ENCODE results near the gene PCSK6. TPM values are rescaled to one million over a fixed set of nuclear protein-coding genes. Genes with fewer than 3 reads are reported as not detected.

The PCSK6 gene
- polyA plus RNA-seq, 1 donor from 2014 or later, result 1.1 TPM

GRCh38 chr15:101411085-101411484, 78.4 kb downstream of the PCSK6 start:
- TF ChIP-seq EZH2 (IDR thresholded peaks at IDR 0.05; ENCODE audit: borderline replicate concordance, insufficient read depth, low read length, poor library complexity, severe bottlenecking) (no peak), RAD21 (conservative IDR thresholded peaks at IDR 0.05) (no peak)

GRCh38 chr15:101410612-101411011, 78.9 kb downstream of the PCSK6 start:
- no peak overlapping the region for H3K27ac ChIP-seq (ENCODE audit: low read length)
- H3K9ac ChIP-seq (ENCODE audit: low read length), result no peak overlapping the region
- H3F3A ChIP-seq (ENCODE audit: insufficient read depth, low read length, poor library complexity, severe bottlenecking), result no peaks in the 10 kb centered on the region
- no peaks in the 10 kb centered on the region for H3K27me3 ChIP-seq (ENCODE audit: insufficient read depth, low read depth, low read length)
- no peak overlapping the region for H3K4me3 ChIP-seq (ENCODE audit: low read length)
- no peak overlapping the region for H3K4me2 ChIP-seq (ENCODE audit: low read length)
- no peaks in the 10 kb centered on the region for H4K20me1 ChIP-seq (ENCODE audit: insufficient read depth)
- no peak for TF ChIP-seq REST (IDR thresholded peaks at IDR 0.05; ENCODE audit: borderline replicate concordance)
- TF ChIP-seq EP300 (conservative IDR thresholded peaks at IDR 0.05; ENCODE audit: poor library complexity, severe bottlenecking), result no peak
- TF ChIP-seq MXI1 (conservative IDR thresholded peaks at IDR 0.05; ENCODE audit: poor library complexity, severe bottlenecking), result no peak
- TF ChIP-seq SMC3 (conservative IDR thresholded peaks at IDR 0.05; ENCODE audit: poor library complexity), result no peak
- no peak for TF ChIP-seq RAD21 (conservative IDR thresholded peaks at IDR 0.05)
- TF ChIP-seq POLR2AphosphoS5 (IDR thresholded peaks at IDR 0.05), result no peak
- no peak for TF ChIP-seq TAF1 (IDR thresholded peaks at IDR 0.05; ENCODE audit: low read depth)
- no peak for TF ChIP-seq EZH2 (IDR thresholded peaks at IDR 0.05; ENCODE audit: borderline replicate concordance, insufficient read depth, low read length, poor library complexity, severe bottlenecking)
- no peak for TF ChIP-seq CTCF (IDR thresholded peaks at IDR 0.05; ENCODE audit: poor library complexity, severe bottlenecking)
- no peaks in the 10 kb centered on the region for H3K9me2 ChIP-seq (ENCODE audit: insufficient read depth, low read length)
- H3K36me3 ChIP-seq (ENCODE audit: insufficient read depth, low read length), result no peaks in the 10 kb centered on the region
- no peak overlapping the region for H2AFZ ChIP-seq (ENCODE audit: low read depth, low read length)
- H3K79me2 ChIP-seq (replicated peaks; ENCODE audit: insufficient read depth, low read length), result no peaks in the 10 kb centered on the region
- no peaks in the 10 kb centered on the region for H3K9me3 ChIP-seq (ENCODE audit: low read length)

More at GRCh38 chr15:101411085-101411484, 78.4 kb downstream of the PCSK6 start:
- Histone ChIP-seq H3K36me3 (ENCODE audit: insufficient read depth, low read length) (no peaks in the 10 kb centered on the region), H3K4me3 (ENCODE audit: low read length) (no peak overlapping the region), H3K4me2 (ENCODE audit: low read length) (no peak overlapping the region), H3K79me2 (replicated peaks; ENCODE audit: insufficient read depth, low read length) (no peaks in the 10 kb centered on the region), H3K9me3 (ENCODE audit: low read length) (no peaks in the 10 kb centered on the region), H2AFZ (ENCODE audit: low read depth, low read length) (no peak overlapping the region), H4K20me1 (ENCODE audit: insufficient read depth) (no peaks in the 10 kb centered on the region), H3K9ac (ENCODE audit: low read length) (no peak overlapping the region), H3K9me2 (ENCODE audit: insufficient read depth, low read length) (no peaks in the 10 kb centered on the region), H3F3A (ENCODE audit: insufficient read depth, low read length, poor library complexity, severe bottlenecking) (no peaks in the 10 kb centered on the region), H3K27ac (ENCODE audit: low read length) (no peak overlapping the region), H3K27me3 (ENCODE audit: insufficient read depth, low read depth, low read length) (no peaks in the 10 kb centered on the region)

- H3K4me2 ChIP-seq (ENCODE audit: low read length), result no peak overlapping the region
Measured at GRCh38 chr15:101409621-101410020, 79.9 kb downstream of the PCSK6 start.

More at GRCh38 chr15:101409621-101410020, 79.9 kb downstream of the PCSK6 start:
- Histone ChIP-seq H3K36me3 (ENCODE audit: insufficient read depth, low read length) (no peaks in the 10 kb centered on the region), H3K9me2 (ENCODE audit: insufficient read depth, low read length) (no peaks in the 10 kb centered on the region), H3K79me2 (replicated peaks; ENCODE audit: insufficient read depth, low read length) (no peaks in the 10 kb centered on the region), H2AFZ (ENCODE audit: low read depth, low read length) (no peak overlapping the region), H3K27ac (ENCODE audit: low read length) (no peak overlapping the region), H3F3A (ENCODE audit: insufficient read depth, low read length, poor library complexity, severe bottlenecking) (no peaks in the 10 kb centered on the region), H4K20me1 (ENCODE audit: insufficient read depth) (no peaks in the 10 kb centered on the region), H3K9me3 (ENCODE audit: low read length) (no peaks in the 10 kb centered on the region), H3K27me3 (ENCODE audit: insufficient read depth, low read depth, low read length) (no peaks in the 10 kb centered on the region), H3K4me3 (ENCODE audit: low read length) (no peak overlapping the region), H3K9ac (ENCODE audit: low read length) (no peak overlapping the region)
- TF ChIP-seq EZH2 (IDR thresholded peaks at IDR 0.05; ENCODE audit: borderline replicate concordance, insufficient read depth, low read length, poor library complexity, severe bottlenecking) (no peak), SMC3 (conservative IDR thresholded peaks at IDR 0.05; ENCODE audit: poor library complexity) (no peak), RAD21 (conservative IDR thresholded peaks at IDR 0.05) (no peak), POLR2AphosphoS5 (IDR thresholded peaks at IDR 0.05) (no peak), REST (IDR thresholded peaks at IDR 0.05; ENCODE audit: borderline replicate concordance) (no peak), CTCF (IDR thresholded peaks at IDR 0.05; ENCODE audit: poor library complexity, severe bottlenecking) (no peak), TAF1 (IDR thresholded peaks at IDR 0.05; ENCODE audit: low read depth) (no peak), EP300 (conservative IDR thresholded peaks at IDR 0.05; ENCODE audit: poor library complexity, severe bottlenecking) (no peak), MXI1 (conservative IDR thresholded peaks at IDR 0.05; ENCODE audit: poor library complexity, severe bottlenecking) (no peak)

Data from neural cell (in vitro differentiated cells).